GM10266 (cell line): ENCODE data around the gene KRTAP21-1.

Experiments used
- DNase-seq: peaks from one replicate; pipeline ENCODE4 v3.0.0; 2012; ENCODE audit errors: extremely low spot score
- TF ChIP-seq, protein P1 (sequence below): IDR thresholded peaks from 2 replicates; pipeline ENCODE4 v1.5.1; 2012; ENCODE audit warnings: mild to moderate bottlenecking, low read depth; ENCODE audit not compliant: control insufficient read depth, insufficient read depth; ENCODE audit errors: missing control alignments

The KRTAP21-1 gene

GRCh38 chr21:30714946-30715345, 40.3 kb downstream of the KRTAP21-1 start:
- no peak for DNase-seq
- TF ChIP-seq, protein P1, sequence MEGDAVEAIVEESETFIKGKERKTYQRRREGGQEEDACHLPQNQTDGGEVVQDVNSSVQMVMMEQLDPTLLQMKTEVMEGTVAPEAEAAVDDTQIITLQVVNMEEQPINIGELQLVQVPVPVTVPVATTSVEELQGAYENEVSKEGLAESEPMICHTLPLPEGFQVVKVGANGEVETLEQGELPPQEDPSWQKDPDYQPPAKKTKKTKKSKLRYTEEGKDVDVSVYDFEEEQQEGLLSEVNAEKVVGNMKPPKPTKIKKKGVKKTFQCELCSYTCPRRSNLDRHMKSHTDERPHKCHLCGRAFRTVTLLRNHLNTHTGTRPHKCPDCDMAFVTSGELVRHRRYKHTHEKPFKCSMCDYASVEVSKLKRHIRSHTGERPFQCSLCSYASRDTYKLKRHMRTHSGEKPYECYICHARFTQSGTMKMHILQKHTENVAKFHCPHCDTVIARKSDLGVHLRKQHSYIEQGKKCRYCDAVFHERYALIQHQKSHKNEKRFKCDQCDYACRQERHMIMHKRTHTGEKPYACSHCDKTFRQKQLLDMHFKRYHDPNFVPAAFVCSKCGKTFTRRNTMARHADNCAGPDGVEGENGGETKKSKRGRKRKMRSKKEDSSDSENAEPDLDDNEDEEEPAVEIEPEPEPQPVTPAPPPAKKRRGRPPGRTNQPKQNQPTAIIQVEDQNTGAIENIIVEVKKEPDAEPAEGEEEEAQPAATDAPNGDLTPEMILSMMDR = no peak

- TF ChIP-seq, protein P1 = no peak
Observed at GRCh38 chr21:30714456-30714855, 40.8 kb downstream of the KRTAP21-1 start.

DNA sequence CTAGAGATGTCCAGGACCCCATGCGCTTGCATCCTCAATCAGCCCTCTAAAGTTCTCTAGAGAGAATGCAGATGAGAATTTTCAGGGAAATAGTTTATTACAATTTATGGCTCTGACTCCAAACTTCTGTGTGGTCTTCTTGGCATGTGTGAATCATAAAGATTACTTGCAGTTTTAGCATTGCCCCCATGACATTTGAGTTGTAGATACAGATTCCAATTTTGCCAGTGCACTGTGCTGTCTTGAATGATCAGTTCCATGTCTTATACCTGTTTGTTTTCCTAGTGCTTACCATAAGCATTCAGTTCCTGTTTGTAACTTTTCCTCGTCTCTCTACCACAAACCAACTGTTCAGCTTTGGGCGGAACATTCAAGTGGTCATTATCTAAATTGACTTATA, 41.5 kb downstream of the KRTAP21-1 start:
- DNase-seq = no peak
- TF ChIP-seq, protein P1 = no peak

More at GRCh38 chr21:30714456-30714855, 40.8 kb downstream of the KRTAP21-1 start:
- DNase-seq = no peak

DNA sequence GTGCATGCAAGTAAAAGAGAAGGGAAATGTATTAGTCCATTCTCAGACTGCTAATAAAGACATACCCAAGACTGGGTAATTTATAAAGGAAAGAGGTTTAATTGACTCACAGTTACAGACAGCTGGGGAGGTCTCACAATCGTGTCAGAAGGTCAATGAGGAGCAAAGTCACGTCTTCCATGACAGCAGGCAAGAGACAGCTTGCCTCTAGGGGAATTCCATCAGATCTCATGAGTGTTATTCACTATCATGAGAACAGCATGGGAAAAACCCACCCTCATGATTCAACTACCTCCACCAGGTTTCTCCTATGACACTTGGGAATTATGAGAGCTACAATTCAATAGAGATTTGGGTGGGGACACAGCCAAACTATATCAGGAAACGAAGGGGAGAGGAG, 44.7 kb downstream of the KRTAP21-1 start:
- TF ChIP-seq, protein P1 = no peak
- DNase-seq = no peak

DNA sequence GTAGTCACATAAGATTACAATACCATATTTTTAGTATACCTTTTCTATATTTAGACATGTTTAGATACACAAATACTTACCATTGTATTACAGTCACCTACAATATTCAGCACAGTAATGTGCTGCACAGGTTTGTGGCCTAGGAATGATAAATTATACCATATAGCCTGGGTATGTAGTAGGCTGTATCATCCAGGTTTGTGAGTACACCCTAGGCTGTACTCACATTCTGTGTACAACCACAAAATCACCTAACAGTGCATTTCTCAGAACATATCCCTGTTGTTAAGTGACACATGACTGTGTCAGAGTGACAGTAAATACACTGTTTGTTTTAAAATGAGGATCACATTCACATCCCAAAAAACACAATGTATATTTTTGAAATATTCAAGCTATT, 47.8 kb downstream of the KRTAP21-1 start:
- DNase-seq = no peak
- TF ChIP-seq, protein P1 = no peak
